DND-41 (cell line): ENCODE results near the gene DGKE.

ENCODE experiments used
- ATAC-seq: fragments of 200-7000 bp; cut with Tn5 transposase; 3 replicates; pipeline ENCODE4 v1.9.1; 2021; ENCODE audit warnings: low read depth; ENCODE audit not compliant: insufficient read depth
- DNase-seq: peaks from one replicate; pipeline ENCODE4 v3.0.0-alpha.2; 2020
- H2AFZ ChIP-seq: 2 replicates; pipeline ENCODE4 v1.6.0; 2012; ENCODE audit warnings: low read depth, low read length
- H3K27ac ChIP-seq: 2 replicates; pipeline ENCODE4 v1.5.1; 2012; ENCODE audit warnings: low read length, inconsistent platforms
- H3K27me3 ChIP-seq: fragments of 200-600 bp; sonication (generic); 2 replicates; pipeline ENCODE4 v1.6.0; 2012; ENCODE audit warnings: low read length, mild to moderate bottlenecking, inconsistent platforms; ENCODE audit not compliant: insufficient read depth, poor library complexity
- H3K36me3 ChIP-seq: 2 replicates; pipeline ENCODE4 v1.5.1; 2012; ENCODE audit warnings: low read length, inconsistent platforms; ENCODE audit not compliant: insufficient read depth
- H3K4me1 ChIP-seq: 2 replicates; pipeline ENCODE4 v1.5.1; 2012; ENCODE audit warnings: mild to moderate bottlenecking, low read length; ENCODE audit not compliant: insufficient read depth
- H3K4me2 ChIP-seq: 2 replicates; pipeline ENCODE4 v1.6.0; 2012; ENCODE audit warnings: mild to moderate bottlenecking, moderate library complexity, low read length, inconsistent platforms; ENCODE audit not compliant: insufficient read depth
- H3K4me3 ChIP-seq, 2 experiments: fragments of 200-600 bp in 1 of 2; shearing (Covaris generic) in 1 of 2; 2 replicates each; pipeline ENCODE4 v1.5.1; 2012 to 2016; ENCODE audit warnings: inconsistent platforms in 2 of 2, low read length in 2 of 2, mild to moderate bottlenecking in 2 of 2, low read depth in 1 of 2, moderate library complexity in 1 of 2
- H3K79me2 ChIP-seq: 2 replicates; pipeline ENCODE4 v1.6.0; 2012; ENCODE audit warnings: low read length, inconsistent platforms; ENCODE audit not compliant: insufficient read depth
- H3K9ac ChIP-seq: 2 replicates; pipeline ENCODE4 v1.6.0; 2012; ENCODE audit warnings: low read depth, mild to moderate bottlenecking, inconsistent platforms, low read length, moderate library complexity
- H3K9me3 ChIP-seq: 2 replicates; pipeline ENCODE4 v1.5.1; 2012; ENCODE audit warnings: low read length, moderate library complexity, mild to moderate bottlenecking, inconsistent platforms; ENCODE audit not compliant: insufficient read depth, severe bottlenecking
- H4K20me1 ChIP-seq: 2 replicates; pipeline ENCODE4 v1.6.0; 2012; ENCODE audit warnings: low read length; ENCODE audit not compliant: insufficient read depth
- CTCF ChIP-seq: IDR thresholded peaks from 2 replicates; pipeline ENCODE4 v1.5.1; 2012; ENCODE audit warnings: borderline replicate concordance, low read length, moderate library complexity, mild to moderate bottlenecking; ENCODE audit not compliant: poor library complexity, severe bottlenecking; ENCODE audit errors: extremely low read depth
- EZH2 ChIP-seq: IDR thresholded peaks from 3 replicates; pipeline ENCODE4 v1.6.1; 2012; ENCODE audit warnings: borderline replicate concordance, low read depth, mild to moderate bottlenecking, moderate library complexity, low read length, inconsistent platforms; ENCODE audit not compliant: severe bottlenecking

The DGKE gene

GRCh38 chr17:56914581-56915273 lies 80.8 kb downstream of the DGKE start:
- peaks cover 47% of the 10 kb centered on the region for H3K4me1 ChIP-seq
- H3K9me3 ChIP-seq: no peaks in the 10 kb centered on the region
- H3K79me2 ChIP-seq: peaks cover 48% of the 10 kb centered on the region
- peak overlapping the region; percentile 58 to 99 for H3K4me3 ChIP-seq
- DNase-seq: peak; percentile 33
- TF ChIP-seq EZH2: no peak
- no peak for TF ChIP-seq CTCF
- H3K4me2 ChIP-seq: peak overlapping the region; percentile 97
- no peaks in the 10 kb centered on the region for H3K27me3 ChIP-seq
- ATAC-seq: no peak
- H3K36me3 ChIP-seq: peaks cover 12% of the 10 kb centered on the region; the same call in 1 of the 2 replicates
- peak overlapping the region; percentile 82 for H3K27ac ChIP-seq
- peak overlapping the region; percentile 96 for H3K9ac ChIP-seq
- H4K20me1 ChIP-seq: peaks cover 8% of the 10 kb centered on the region; the same call in 1 of the 2 replicates
- H2AFZ ChIP-seq: peak overlapping the region; percentile 99

- Histone ChIP-seq H3K79me2 (peaks cover 21% of the 10 kb centered on the region), H3K9ac (no peak overlapping the region), H3K9me3 (no peaks in the 10 kb centered on the region), H3K4me2 (no peak overlapping the region), H3K4me1 (peaks cover 18% of the 10 kb centered on the region), H3K27me3 (no peaks in the 10 kb centered on the region), H4K20me1 (no peaks in the 10 kb centered on the region), H3K36me3 (no peaks in the 10 kb centered on the region), H3K4me3 (no peak overlapping the region), H3K27ac (no peak overlapping the region), H2AFZ (no peak overlapping the region)
- ATAC-seq (no peak), DNase-seq (no peak)
- no peak for TF ChIP-seq CTCF
- no peak for TF ChIP-seq EZH2
Measured at GRCh38 chr17:56917559-56918296, 83.8 kb downstream of the DGKE start.

- no peak overlapping the region for H2AFZ ChIP-seq
Measured at GRCh38 chr17:56918916-56919315, 85.0 kb downstream of the DGKE start.

More at GRCh38 chr17:56918916-56919315, 85.0 kb downstream of the DGKE start:
- Histone ChIP-seq H3K79me2 (peaks cover 9% of the 10 kb centered on the region), H3K36me3 (no peaks in the 10 kb centered on the region), H3K27me3 (no peaks in the 10 kb centered on the region), H3K27ac (no peak overlapping the region), H3K9me3 (no peaks in the 10 kb centered on the region), H3K4me3 (no peak overlapping the region), H3K4me1 (peaks cover 10% of the 10 kb centered on the region), H4K20me1 (no peaks in the 10 kb centered on the region), H3K4me2 (no peak overlapping the region), H3K9ac (no peak overlapping the region)
- DNase-seq (no peak), ATAC-seq (no peak)
- TF ChIP-seq CTCF (no peak), EZH2 (no peak)
